ENCODE measurements around the gene IPPK. TPM values are rescaled to one million over a fixed set of nuclear protein-coding genes. Genes with fewer than 3 reads are reported as not detected.

Gene IPPK
- total RNA-seq, 4 donors from 2014 or later: 6.8 to 11.4 (median 7.5) TPM

DNA sequence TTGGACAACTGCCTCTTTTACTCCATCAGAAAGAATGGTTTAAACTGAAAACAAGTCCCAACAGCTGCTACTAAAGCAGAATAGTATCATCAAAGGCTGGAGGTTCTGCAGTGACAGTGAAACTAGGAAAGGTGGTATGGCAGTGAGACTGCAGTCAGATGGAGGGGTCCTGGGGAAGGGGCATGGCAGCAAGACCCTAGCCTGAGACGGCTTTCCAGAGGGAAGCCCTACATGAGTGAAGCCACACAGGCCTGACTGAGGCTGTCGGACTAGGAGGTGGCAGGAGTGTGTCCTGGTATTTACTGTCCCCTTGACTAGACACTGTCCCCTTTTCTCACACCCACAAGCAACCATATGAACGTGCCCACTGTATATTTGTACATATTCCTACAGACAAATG is 40.4 kb upstream of the IPPK start:
- H3K36me3 ChIP-seq: peaks cover 0 to 37% of the 10 kb centered on the region in 2 donors
- no peaks in the 10 kb centered on the region for H3K9me3 ChIP-seq
- DNase-seq (no peak), ATAC-seq (no peak)
- no peak overlapping the region for H3K27ac ChIP-seq
- no peaks in the 10 kb centered on the region for H3K27me3 ChIP-seq
- intact Hi-C loops (cut with DNase I; ENCODE audit: low total_unique reads) (no loop called here), in situ Hi-C loops (cut with MboI; ENCODE audit: low sequenced_read_pairs in 4 of 4) (no loop called here)
- TF ChIP-seq, protein P1, sequence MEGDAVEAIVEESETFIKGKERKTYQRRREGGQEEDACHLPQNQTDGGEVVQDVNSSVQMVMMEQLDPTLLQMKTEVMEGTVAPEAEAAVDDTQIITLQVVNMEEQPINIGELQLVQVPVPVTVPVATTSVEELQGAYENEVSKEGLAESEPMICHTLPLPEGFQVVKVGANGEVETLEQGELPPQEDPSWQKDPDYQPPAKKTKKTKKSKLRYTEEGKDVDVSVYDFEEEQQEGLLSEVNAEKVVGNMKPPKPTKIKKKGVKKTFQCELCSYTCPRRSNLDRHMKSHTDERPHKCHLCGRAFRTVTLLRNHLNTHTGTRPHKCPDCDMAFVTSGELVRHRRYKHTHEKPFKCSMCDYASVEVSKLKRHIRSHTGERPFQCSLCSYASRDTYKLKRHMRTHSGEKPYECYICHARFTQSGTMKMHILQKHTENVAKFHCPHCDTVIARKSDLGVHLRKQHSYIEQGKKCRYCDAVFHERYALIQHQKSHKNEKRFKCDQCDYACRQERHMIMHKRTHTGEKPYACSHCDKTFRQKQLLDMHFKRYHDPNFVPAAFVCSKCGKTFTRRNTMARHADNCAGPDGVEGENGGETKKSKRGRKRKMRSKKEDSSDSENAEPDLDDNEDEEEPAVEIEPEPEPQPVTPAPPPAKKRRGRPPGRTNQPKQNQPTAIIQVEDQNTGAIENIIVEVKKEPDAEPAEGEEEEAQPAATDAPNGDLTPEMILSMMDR (IDR thresholded peaks at IDR 0.05 in 4 of 5, conservative IDR thresholded peaks at IDR 0.05 in 1 of 5): no peak
- TF ChIP-seq POLR2A (IDR thresholded peaks at IDR 0.05): no peak
- H3K4me1 ChIP-seq: no peaks in the 10 kb centered on the region
- no peak overlapping the region for H3K4me3 ChIP-seq

DNA sequence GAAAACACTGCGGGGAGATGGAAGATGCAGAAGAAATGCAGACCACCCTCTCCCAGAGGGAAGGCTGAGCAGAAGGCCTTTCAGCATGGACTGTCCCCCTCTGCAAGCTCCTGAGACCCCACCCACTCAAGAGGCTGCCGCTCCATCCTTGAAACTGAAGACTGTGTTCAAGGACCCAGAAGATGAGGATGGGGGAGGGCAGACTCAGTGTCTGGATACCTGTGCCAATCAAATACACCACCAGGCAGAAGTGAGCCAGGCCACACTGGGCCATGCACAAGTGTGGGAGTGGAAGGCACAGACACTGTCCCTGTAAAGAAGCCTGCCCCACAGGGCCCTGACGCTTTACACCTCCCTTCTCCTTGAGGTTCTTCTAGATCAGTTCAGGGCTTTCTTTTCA is 40.0 kb upstream of the IPPK start:
- in situ Hi-C loops (cut with MboI; ENCODE audit: low sequenced_read_pairs in 4 of 4) (no loop called here), intact Hi-C loops (cut with DNase I; ENCODE audit: low total_unique reads) (no loop called here)
- Histone ChIP-seq H3K4me1 (no peaks in the 10 kb centered on the region), H3K4me3 (no peak overlapping the region), H3K27ac (no peak overlapping the region), H3K27me3 (no peaks in the 10 kb centered on the region), H3K36me3 (peaks cover 0 to 33% of the 10 kb centered on the region in 2 donors), H3K9me3 (no peaks in the 10 kb centered on the region)
- no peak for ATAC-seq
- no peak for TF ChIP-seq POLR2A (IDR thresholded peaks at IDR 0.05)
- TF ChIP-seq, protein P1 (IDR thresholded peaks at IDR 0.05 in 4 of 5, conservative IDR thresholded peaks at IDR 0.05 in 1 of 5): no peak
- no peak for DNase-seq

DNA sequence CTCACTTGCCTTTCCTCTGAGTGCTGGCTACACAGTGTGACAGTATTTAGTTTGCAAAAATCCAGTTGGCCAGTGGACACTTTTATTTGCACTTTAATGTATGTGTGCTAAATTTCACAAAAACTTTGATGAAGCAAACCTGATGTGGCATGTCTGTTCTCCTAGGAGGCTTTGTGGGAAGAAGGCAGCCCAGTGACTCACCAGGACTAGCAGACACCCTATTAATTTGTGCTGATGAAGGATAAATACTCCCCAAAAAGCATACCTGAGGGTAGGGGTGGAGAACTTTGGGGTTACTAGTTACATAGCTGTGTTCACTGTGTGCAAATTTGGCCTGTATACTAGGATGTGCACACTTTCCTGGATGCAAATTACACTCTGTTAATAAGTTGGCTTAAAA is 39.3 kb upstream of the IPPK start:
- ATAC-seq (no peak), DNase-seq (no peak)
- TF ChIP-seq, protein P1 (IDR thresholded peaks at IDR 0.05 in 4 of 5, conservative IDR thresholded peaks at IDR 0.05 in 1 of 5): no peak
- TF ChIP-seq POLR2A (IDR thresholded peaks at IDR 0.05): no peak
- H3K4me1 ChIP-seq: no peaks in the 10 kb centered on the region
- peaks cover 0 to 26% of the 10 kb centered on the region in 2 donors for H3K36me3 ChIP-seq
- intact Hi-C loops (cut with DNase I; ENCODE audit: low total_unique reads): no loop called here
- in situ Hi-C loops (cut with MboI; ENCODE audit: low sequenced_read_pairs in 4 of 4): no loop called here
- H3K27me3 ChIP-seq: no peaks in the 10 kb centered on the region
- no peak overlapping the region for H3K4me3 ChIP-seq
- no peaks in the 10 kb centered on the region for H3K9me3 ChIP-seq
- no peak overlapping the region for H3K27ac ChIP-seq

DNA sequence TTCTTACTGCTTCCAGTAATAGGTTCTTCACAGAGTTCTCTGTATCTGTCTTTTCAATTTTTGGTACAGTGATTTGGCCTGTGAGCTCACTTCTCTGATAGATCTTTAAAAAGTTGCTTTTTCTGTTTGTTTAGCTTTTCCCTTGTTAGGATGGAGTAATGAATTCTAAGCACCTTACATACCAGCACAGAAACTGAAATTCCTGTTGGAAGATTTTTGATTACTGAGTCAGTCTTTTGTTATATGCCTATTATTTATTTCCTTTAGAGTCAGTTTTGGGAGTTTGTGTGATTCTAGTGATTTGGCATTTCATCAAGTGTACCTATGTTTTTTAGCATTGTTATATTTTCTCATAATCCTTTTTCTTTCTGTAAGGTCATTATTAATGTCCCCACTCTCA is 37.6 kb upstream of the IPPK start:
- no peaks in the 10 kb centered on the region for H3K4me1 ChIP-seq
- no peak overlapping the region for H3K4me3 ChIP-seq
- in situ Hi-C loops (cut with MboI; ENCODE audit: low sequenced_read_pairs in 4 of 4) (no loop called here), intact Hi-C loops (cut with DNase I; ENCODE audit: low total_unique reads) (no loop called here)
- no peaks in the 10 kb centered on the region for H3K9me3 ChIP-seq
- no peak overlapping the region for H3K27ac ChIP-seq
- DNase-seq (no peak), ATAC-seq (no peak)
- TF ChIP-seq, protein P1 (IDR thresholded peaks at IDR 0.05 in 4 of 5, conservative IDR thresholded peaks at IDR 0.05 in 1 of 5): no peak
- no peak for TF ChIP-seq POLR2A (IDR thresholded peaks at IDR 0.05)
- no peaks in the 10 kb centered on the region for H3K27me3 ChIP-seq
- H3K36me3 ChIP-seq: peaks cover 0 to 9% of the 10 kb centered on the region in 2 donors

DNA sequence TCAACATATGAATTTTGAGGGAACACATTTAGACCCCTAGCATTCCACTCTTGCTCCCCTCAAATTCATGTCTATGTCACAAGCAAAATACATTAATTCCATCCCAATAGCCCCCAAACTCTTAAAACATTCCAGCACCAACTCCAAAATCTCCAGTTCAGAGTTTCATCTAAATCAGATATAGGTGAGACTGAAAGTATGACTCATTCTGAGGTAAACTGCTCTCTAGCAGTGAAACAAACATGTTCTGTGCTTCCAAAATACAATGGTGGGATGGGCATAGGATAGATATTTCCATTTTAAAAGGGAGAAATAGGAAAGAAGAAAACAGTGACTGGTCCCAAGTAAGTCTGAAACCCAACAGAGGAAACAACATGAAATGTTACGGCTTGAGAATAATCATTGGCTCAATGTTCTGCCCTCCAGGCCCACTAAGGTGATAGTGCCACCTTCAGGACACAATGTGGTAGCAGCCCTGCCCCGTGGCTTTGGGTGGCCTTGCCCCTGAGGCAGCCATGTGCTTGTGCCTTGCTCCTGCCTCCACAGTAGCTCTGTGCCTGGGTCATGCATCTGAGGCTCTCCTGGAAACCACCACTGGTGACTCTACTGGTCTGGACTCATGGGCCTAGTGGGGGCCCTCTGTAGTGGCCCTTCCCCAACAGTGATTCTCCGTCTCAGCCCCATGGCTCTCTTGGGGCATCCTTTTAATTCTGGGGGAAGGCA is 36.4 kb upstream of the IPPK start:
- DNase-seq (no peak), ATAC-seq (no peak)
- intact Hi-C loops (cut with DNase I; ENCODE audit: low total_unique reads) (no loop called here), in situ Hi-C loops (cut with MboI; ENCODE audit: low sequenced_read_pairs in 4 of 4) (no loop called here)
- H3K27ac ChIP-seq: no peak overlapping the region
- H3K27me3 ChIP-seq: no peaks in the 10 kb centered on the region
- no peaks in the 10 kb centered on the region for H3K9me3 ChIP-seq
- H3K4me3 ChIP-seq: no peak overlapping the region
- TF ChIP-seq, protein P1 (IDR thresholded peaks at IDR 0.05 in 4 of 5, conservative IDR thresholded peaks at IDR 0.05 in 1 of 5): peak in 3 of 5 experiments; percentile 20 to 32 (median 31)
- no peak for TF ChIP-seq POLR2A (IDR thresholded peaks at IDR 0.05)
- H3K4me1 ChIP-seq: no peaks in the 10 kb centered on the region
- H3K36me3 ChIP-seq: no peaks in the 10 kb centered on the region

All from gastrocnemius medialis (tissue), 4 donors.